ENCODE data around the gene TRIAP1. TPM values are rescaled to one million over a fixed set of nuclear protein-coding genes. Genes with fewer than 3 reads are reported as not detected.

The TRIAP1 gene
- total RNA-seq, 4 donors from 2014 or later, result 14.4 to 33.7 (median 28.0) TPM

DNA sequence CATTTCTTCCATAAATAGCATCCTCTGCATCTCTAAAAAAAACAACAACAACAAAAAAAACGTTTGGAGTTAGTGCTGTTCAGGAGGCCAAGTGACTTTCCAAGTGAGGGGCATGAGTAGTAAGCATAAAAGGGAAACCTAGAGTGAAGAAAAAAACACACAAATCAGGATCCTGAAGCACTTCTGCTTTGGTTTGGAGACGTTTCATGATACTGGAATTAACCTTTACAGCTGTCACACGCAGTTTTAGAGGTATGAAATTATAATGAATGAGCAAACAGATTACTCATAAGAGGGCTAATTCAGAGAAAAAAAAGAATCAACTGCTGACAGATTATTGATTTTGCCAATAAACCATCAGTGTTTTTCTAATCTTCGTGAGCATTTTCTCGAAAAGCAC lies 19.6 kb upstream of the TRIAP1 start:
- TF ChIP-seq, protein P1, sequence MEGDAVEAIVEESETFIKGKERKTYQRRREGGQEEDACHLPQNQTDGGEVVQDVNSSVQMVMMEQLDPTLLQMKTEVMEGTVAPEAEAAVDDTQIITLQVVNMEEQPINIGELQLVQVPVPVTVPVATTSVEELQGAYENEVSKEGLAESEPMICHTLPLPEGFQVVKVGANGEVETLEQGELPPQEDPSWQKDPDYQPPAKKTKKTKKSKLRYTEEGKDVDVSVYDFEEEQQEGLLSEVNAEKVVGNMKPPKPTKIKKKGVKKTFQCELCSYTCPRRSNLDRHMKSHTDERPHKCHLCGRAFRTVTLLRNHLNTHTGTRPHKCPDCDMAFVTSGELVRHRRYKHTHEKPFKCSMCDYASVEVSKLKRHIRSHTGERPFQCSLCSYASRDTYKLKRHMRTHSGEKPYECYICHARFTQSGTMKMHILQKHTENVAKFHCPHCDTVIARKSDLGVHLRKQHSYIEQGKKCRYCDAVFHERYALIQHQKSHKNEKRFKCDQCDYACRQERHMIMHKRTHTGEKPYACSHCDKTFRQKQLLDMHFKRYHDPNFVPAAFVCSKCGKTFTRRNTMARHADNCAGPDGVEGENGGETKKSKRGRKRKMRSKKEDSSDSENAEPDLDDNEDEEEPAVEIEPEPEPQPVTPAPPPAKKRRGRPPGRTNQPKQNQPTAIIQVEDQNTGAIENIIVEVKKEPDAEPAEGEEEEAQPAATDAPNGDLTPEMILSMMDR (IDR thresholded peaks at IDR 0.05 in 4 of 5, conservative IDR thresholded peaks at IDR 0.05 in 1 of 5), result no peak
- TF ChIP-seq POLR2A (IDR thresholded peaks at IDR 0.05), result no peak
- intact Hi-C loops (cut with DNase I; ENCODE audit: low total_unique reads) (no loop called here), in situ Hi-C loops (cut with MboI; ENCODE audit: low sequenced_read_pairs in 4 of 4) (no loop called here)
- no peaks in the 10 kb centered on the region for H3K9me3 ChIP-seq
- peaks cover 0 to 50% of the 10 kb centered on the region in 2 donors for H3K36me3 ChIP-seq
- H3K4me3 ChIP-seq, result no peak overlapping the region
- no peaks in the 10 kb centered on the region for H3K27me3 ChIP-seq
- ATAC-seq (no peak), DNase-seq (no peak)
- H3K4me1 ChIP-seq, result peaks cover 15 to 20% of the 10 kb centered on the region in 2 donors
- H3K27ac ChIP-seq, result no peak overlapping the region

DNA sequence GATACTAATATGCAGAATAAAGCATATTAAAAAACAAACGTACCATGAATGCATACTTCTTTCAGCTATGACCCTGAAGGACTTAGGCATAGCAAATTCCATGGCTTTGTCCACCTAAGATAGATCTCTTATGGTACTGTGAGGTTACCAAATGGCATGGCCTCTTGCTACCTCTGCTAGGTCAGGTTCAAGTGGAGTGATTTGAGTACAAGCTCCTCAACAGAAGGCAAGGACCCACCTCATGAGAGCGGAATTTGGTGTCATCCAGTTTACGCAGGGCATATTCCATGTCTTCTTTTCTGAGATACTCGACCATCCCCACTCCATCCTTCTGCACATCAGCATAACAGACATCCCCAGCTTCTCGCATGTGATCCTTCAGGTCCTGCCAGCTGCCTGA lies 17.5 kb upstream of the TRIAP1 start:
- no peak for DNase-seq
- ATAC-seq, result no peak
- in situ Hi-C loops (cut with MboI; ENCODE audit: low sequenced_read_pairs in 4 of 4) (no loop called here), intact Hi-C loops (cut with DNase I; ENCODE audit: low total_unique reads) (no loop called here)
- H3K9me3 ChIP-seq, result no peaks in the 10 kb centered on the region
- H3K27me3 ChIP-seq, result no peaks in the 10 kb centered on the region
- no peak overlapping the region for H3K4me3 ChIP-seq
- peaks cover 0 to 69% of the 10 kb centered on the region in 2 donors for H3K36me3 ChIP-seq
- no peak overlapping the region for H3K27ac ChIP-seq
- TF ChIP-seq, protein P1 (IDR thresholded peaks at IDR 0.05 in 4 of 5, conservative IDR thresholded peaks at IDR 0.05 in 1 of 5), result no peak
- TF ChIP-seq POLR2A (IDR thresholded peaks at IDR 0.05), result no peak
- peaks cover 8 to 13% of the 10 kb centered on the region in 2 donors for H3K4me1 ChIP-seq

DNA sequence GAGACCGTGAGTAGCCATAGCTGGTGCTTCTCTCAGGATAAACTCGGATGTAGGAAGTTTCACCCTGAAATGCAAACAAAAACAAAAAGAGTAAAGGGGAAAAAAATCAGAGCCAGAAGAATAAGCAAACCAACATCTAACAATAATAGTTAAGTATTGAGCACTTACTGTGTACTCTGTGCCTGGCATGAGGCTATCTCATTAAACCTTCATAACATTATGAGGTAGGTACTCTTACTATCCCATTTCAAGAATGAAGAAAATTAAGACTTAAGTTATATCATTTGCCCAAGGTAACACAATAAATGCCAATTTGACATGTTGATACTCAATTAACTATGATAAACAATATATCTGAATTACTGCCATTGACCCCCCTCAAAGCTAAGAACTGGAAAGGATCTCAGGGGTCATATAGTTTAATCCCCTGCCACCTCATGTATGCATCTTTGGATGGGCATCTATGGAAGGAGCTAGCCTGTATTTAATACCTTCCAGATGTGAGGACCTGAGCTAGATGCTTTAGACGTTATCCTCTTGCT lies 16.0 kb upstream of the TRIAP1 start:
- DNase-seq (no peak), ATAC-seq (no peak)
- H3K4me3 ChIP-seq, result no peak overlapping the region
- H3K4me1 ChIP-seq, result peaks cover 0 to 13% of the 10 kb centered on the region in 2 donors
- intact Hi-C loops (cut with DNase I; ENCODE audit: low total_unique reads) (no loop called here), in situ Hi-C loops (cut with MboI; ENCODE audit: low sequenced_read_pairs in 4 of 4) (no loop called here)
- no peak for TF ChIP-seq POLR2A (IDR thresholded peaks at IDR 0.05)
- TF ChIP-seq, protein P1 (IDR thresholded peaks at IDR 0.05 in 4 of 5, conservative IDR thresholded peaks at IDR 0.05 in 1 of 5), result no peak
- peaks cover 0 to 85% of the 10 kb centered on the region in 2 donors for H3K36me3 ChIP-seq
- no peaks in the 10 kb centered on the region for H3K27me3 ChIP-seq
- no peaks in the 10 kb centered on the region for H3K9me3 ChIP-seq
- H3K27ac ChIP-seq, result no peak overlapping the region

DNA sequence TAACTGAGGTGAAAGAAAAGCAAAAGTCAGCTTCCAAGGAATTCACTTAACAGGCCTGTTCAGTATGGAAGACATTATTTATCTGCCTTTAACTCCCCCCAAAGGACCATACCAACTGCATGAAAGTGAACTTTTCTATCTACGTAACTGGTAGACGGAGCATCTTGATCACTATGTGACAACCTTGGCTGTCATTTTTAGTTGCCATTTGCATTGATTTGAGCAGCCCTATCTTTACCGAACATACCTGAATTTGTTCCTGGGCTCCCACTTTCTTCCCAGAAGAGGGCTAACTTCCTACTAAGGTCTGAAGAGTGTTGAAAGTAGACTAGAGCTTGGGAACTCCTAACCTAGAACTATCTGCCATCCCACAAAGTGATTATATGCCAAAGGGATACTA lies 14.0 kb upstream of the TRIAP1 start:
- no peak for TF ChIP-seq POLR2A (IDR thresholded peaks at IDR 0.05)
- TF ChIP-seq, protein P1 (IDR thresholded peaks at IDR 0.05 in 4 of 5, conservative IDR thresholded peaks at IDR 0.05 in 1 of 5), result no peak
- ATAC-seq (no peak), DNase-seq (no peak)
- Histone ChIP-seq H3K4me3 (no peak overlapping the region), H3K27ac (no peak overlapping the region), H3K27me3 (no peaks in the 10 kb centered on the region), H3K36me3 (peaks cover 0 to 96% of the 10 kb centered on the region in 2 donors), H3K9me3 (no peaks in the 10 kb centered on the region), H3K4me1 (no peaks in the 10 kb centered on the region)
- intact Hi-C loops (cut with DNase I; ENCODE audit: low total_unique reads), result no loop called here
- in situ Hi-C loops (cut with MboI; ENCODE audit: low sequenced_read_pairs in 4 of 4), result no loop called here

DNA sequence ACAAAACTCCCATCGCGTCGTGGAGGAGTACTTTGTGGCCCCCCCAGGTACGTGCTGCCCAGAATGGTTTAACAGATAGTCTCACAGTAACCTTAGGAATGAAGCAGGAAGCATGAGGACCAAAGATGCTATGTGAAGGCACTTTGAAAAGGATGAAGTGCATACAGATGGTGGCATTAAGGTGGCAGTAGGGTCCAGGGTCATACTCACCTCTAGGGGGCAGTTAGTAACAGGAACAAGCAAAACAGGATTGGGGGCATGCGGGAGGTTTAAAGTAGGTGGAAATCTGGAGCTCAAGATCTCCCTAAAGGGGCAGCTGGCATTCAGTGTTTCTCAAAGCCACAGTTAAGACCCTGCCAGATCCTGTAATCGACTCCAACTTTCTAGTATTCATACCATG lies 10.9 kb upstream of the TRIAP1 start:
- H3K4me3 ChIP-seq, result no peak overlapping the region
- DNase-seq (no peak), ATAC-seq (no peak)
- H3K27me3 ChIP-seq, result no peaks in the 10 kb centered on the region
- intact Hi-C loops (cut with DNase I; ENCODE audit: low total_unique reads), result no loop called here
- H3K9me3 ChIP-seq, result no peaks in the 10 kb centered on the region
- H3K36me3 ChIP-seq, result peaks cover 0 to 83% of the 10 kb centered on the region in 2 donors
- TF ChIP-seq, protein P1 (IDR thresholded peaks at IDR 0.05 in 4 of 5, conservative IDR thresholded peaks at IDR 0.05 in 1 of 5), result no peak
- TF ChIP-seq POLR2A (IDR thresholded peaks at IDR 0.05), result no peak
- no peaks in the 10 kb centered on the region for H3K4me1 ChIP-seq
- in situ Hi-C loops (cut with MboI; ENCODE audit: low sequenced_read_pairs in 4 of 4), result no loop called here
- no peak overlapping the region for H3K27ac ChIP-seq
